Measurements from ENCODE around the gene GALNTL6. TPM values are rescaled to one million over a fixed set of nuclear protein-coding genes. Genes with fewer than 3 reads are reported as not detected.

GALNTL6 gene
- total and polyA plus RNA-seq, 2 of the 4 experiments (the other 2 are of a cell fraction) = under 0.01 TPM; not detected in 1

DNA sequence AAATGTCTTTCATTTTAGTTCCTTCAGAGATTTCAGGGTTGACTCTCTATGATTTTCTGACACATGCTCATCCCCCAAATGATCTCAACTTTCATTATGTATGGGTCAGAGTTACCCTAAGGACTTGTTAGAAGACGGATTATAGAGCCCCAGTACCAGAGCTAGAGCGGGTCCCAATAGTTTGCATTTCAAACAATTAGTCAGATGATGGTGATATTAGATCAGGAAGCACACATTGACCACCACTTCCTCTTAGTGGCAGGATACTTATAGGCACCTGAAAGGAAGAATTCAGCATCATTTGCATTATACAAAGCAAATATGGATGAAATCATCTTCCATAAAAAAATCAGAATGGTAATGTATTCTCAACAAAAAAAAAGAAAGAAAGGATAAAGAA lies 106.1 kb downstream of the GALNTL6 start:
- ChIA-PET CTCF (no interaction called here), POLR2A (ENCODE audit: unreplicated experiment) (no interaction called here)
- dilution Hi-C loops (cut with HindIII; ENCODE audit: low sequenced_read_pairs, unreplicated experiment) (no loop called here), intact Hi-C loops (cut with micrococcal nuclease) (no loop called here), in situ Hi-C loops (cut with MboI; ENCODE audit: low sequenced_read_pairs) (no loop called here)
- no peak overlapping the region for H3K14ac ChIP-seq (replicated peaks; ENCODE audit: low read depth, low read length)
- no peak overlapping the region for H2BK120ac ChIP-seq (ENCODE audit: low read depth, low read length)
- no peaks in the 10 kb centered on the region for H3K4me1 ChIP-seq (ENCODE audit: control insufficient read depth, insufficient read depth, low read length)
- no peak overlapping the region for H4K91ac ChIP-seq (ENCODE audit: insufficient read depth, low read depth, low read length)
- no peak overlapping the region for H3K4me3 ChIP-seq (ENCODE audit: insufficient read depth, low read depth, low read length)
- no peaks in the 10 kb centered on the region for H3K9me3 ChIP-seq (ENCODE audit: control insufficient read depth, insufficient read depth, low read length)
- no peaks in the 10 kb centered on the region for H4K20me1 ChIP-seq (ENCODE audit: insufficient read depth, low read length)
- no peak overlapping the region for H3K27ac ChIP-seq (ENCODE audit: insufficient read depth, low read length)
- no peaks in the 10 kb centered on the region for H3K27me3 ChIP-seq (ENCODE audit: control insufficient read depth, insufficient read depth, low read length)
- H3K4ac ChIP-seq (ENCODE audit: low read depth, low read length) = no peak overlapping the region
- H2AK9ac ChIP-seq (replicated peaks; ENCODE audit: low read depth, low read length, poor library complexity) = no peak overlapping the region
- no peaks in the 10 kb centered on the region for H3K36me3 ChIP-seq (ENCODE audit: control insufficient read depth, insufficient read depth, low read length)
- no peak overlapping the region for H2AFZ ChIP-seq (replicated peaks; ENCODE audit: low read length, poor library complexity)
- H4K8ac ChIP-seq (ENCODE audit: low read depth in 2 of 2, low read length in 2 of 2) = no peak overlapping the region
- no peaks in the 10 kb centered on the region for H3K9me1 ChIP-seq (ENCODE audit: insufficient read depth, low read length)
- no peak for DNase-seq
- H2BK5ac ChIP-seq (ENCODE audit: low read depth, low read length, poor library complexity, severe bottlenecking) = no peak overlapping the region
- H3K56ac ChIP-seq (ENCODE audit: extremely low read depth, insufficient read depth, low read length) = no peak overlapping the region
- no peak overlapping the region for H2AK5ac ChIP-seq (ENCODE audit: low read depth, low read length)
- no peak overlapping the region for H3K23ac ChIP-seq (ENCODE audit: low read depth, low read length)
- H2BK20ac ChIP-seq (ENCODE audit: low read depth, low read length) = no peak overlapping the region
- H3K18ac ChIP-seq (ENCODE audit: low read depth, low read length) = no peak overlapping the region
- no peak overlapping the region for H2BK15ac ChIP-seq (ENCODE audit: low read depth, low read length)
- no peak overlapping the region for H4K5ac ChIP-seq (ENCODE audit: low read depth, low read length)
- no peak overlapping the region for H3K4me2 ChIP-seq (ENCODE audit: low read depth, low read length)
- no TSS peak for BruUV-seq (replicated peaks)
- WGBS, 2 experiments (ENCODE audit: extremely low coverage in 2 of 2, insufficient read length in 1 of 2) = no CpG with 5 or more reads among the region's 2 CpGs
- no peak for TF ChIP-seq FOS (IDR thresholded peaks at IDR 0.05; ENCODE audit: low read depth, low read length)
- TF ChIP-seq, protein P1, sequence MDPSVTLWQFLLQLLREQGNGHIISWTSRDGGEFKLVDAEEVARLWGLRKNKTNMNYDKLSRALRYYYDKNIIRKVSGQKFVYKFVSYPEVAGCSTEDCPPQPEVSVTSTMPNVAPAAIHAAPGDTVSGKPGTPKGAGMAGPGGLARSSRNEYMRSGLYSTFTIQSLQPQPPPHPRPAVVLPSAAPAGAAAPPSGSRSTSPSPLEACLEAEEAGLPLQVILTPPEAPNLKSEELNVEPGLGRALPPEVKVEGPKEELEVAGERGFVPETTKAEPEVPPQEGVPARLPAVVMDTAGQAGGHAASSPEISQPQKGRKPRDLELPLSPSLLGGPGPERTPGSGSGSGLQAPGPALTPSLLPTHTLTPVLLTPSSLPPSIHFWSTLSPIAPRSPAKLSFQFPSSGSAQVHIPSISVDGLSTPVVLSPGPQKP (IDR thresholded peaks at IDR 0.05; ENCODE audit: borderline replicate concordance, low read depth, low read length) = no peak
- TF ChIP-seq MAZ (IDR thresholded peaks at IDR 0.05; ENCODE audit: borderline replicate concordance, low read depth, low read length) = no peak
- TF ChIP-seq RAD21 (IDR thresholded peaks at IDR 0.05; ENCODE audit: low read length) = no peak
- TF ChIP-seq, protein P2, sequence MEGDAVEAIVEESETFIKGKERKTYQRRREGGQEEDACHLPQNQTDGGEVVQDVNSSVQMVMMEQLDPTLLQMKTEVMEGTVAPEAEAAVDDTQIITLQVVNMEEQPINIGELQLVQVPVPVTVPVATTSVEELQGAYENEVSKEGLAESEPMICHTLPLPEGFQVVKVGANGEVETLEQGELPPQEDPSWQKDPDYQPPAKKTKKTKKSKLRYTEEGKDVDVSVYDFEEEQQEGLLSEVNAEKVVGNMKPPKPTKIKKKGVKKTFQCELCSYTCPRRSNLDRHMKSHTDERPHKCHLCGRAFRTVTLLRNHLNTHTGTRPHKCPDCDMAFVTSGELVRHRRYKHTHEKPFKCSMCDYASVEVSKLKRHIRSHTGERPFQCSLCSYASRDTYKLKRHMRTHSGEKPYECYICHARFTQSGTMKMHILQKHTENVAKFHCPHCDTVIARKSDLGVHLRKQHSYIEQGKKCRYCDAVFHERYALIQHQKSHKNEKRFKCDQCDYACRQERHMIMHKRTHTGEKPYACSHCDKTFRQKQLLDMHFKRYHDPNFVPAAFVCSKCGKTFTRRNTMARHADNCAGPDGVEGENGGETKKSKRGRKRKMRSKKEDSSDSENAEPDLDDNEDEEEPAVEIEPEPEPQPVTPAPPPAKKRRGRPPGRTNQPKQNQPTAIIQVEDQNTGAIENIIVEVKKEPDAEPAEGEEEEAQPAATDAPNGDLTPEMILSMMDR (conservative IDR thresholded peaks at IDR 0.05; ENCODE audit: low read depth, low read length) = no peak
- no peak for TF ChIP-seq RFX5 (IDR thresholded peaks at IDR 0.05; ENCODE audit: low read depth, low read length)
- H3K79me1 ChIP-seq (ENCODE audit: low read depth in 1 of 2, low read length in 2 of 2) = no peaks in the 10 kb centered on the region
- H3K9ac ChIP-seq (ENCODE audit: low read depth, low read length) = no peak overlapping the region
- ATAC-seq (ENCODE audit: low read depth) = no peak
